B cell (primary cell): Measurements from ENCODE around the gene POU6F1.

Experiments
- CTCF ChIP-seq: fragments of 200-600 bp; IDR thresholded peaks from one replicate; pipeline ENCODE4 v1.8.0; 2022; ENCODE audit warnings: antibody characterized with exemption, mild to moderate bottlenecking
- EZH2 ChIP-seq: IDR thresholded peaks from 2 replicates; pipeline ENCODE4 v1.6.1; 2012; ENCODE audit warnings: borderline replicate concordance, low read depth, mild to moderate bottlenecking, moderate library complexity, low read length; ENCODE audit not compliant: insufficient read depth, poor library complexity, severe bottlenecking

GRCh38 chr12:51202718-51203117 lies 15.1 kb downstream of the POU6F1 start:
- TF ChIP-seq CTCF (no peak), EZH2 (no peak)
